Measurements from ENCODE around the gene PITPNM3.
A peak's percentile ranks its signal among the peaks of the same experiment; 100 is the strongest.

The PITPNM3 gene

GRCh38 chr17:6525731-6526130 lies 30.6 kb downstream of the PITPNM3 start:
- DNase-seq (ENCODE audit: low spot score): no peak

- DNase-seq (ENCODE audit: low spot score): no peak
These were observed 31.2 kb downstream of the PITPNM3 start for GRCh38 chr17:6525141-6525540.

GRCh38 chr17:6524520-6524919 lies 31.8 kb downstream of the PITPNM3 start:
- no peak for DNase-seq (ENCODE audit: low spot score)

- no peak for DNase-seq (ENCODE audit: low spot score)
These were observed 32.5 kb downstream of the PITPNM3 start for GRCh38 chr17:6523809-6524355.

- peak; percentile 11 for DNase-seq (ENCODE audit: low spot score)
These were observed 33.0 kb downstream of the PITPNM3 start for GRCh38 chr17:6523330-6523729.

GRCh38 chr17:6521586-6521985 lies 34.8 kb downstream of the PITPNM3 start:
- DNase-seq (ENCODE audit: low spot score): no peak

GRCh38 chr17:6517062-6517461 lies 39.3 kb downstream of the PITPNM3 start:
- no peak for DNase-seq (ENCODE audit: low spot score)

GRCh38 chr17:6514371-6514770 lies 42.0 kb downstream of the PITPNM3 start:
- DNase-seq (ENCODE audit: low spot score): no peak

- no peak for DNase-seq (ENCODE audit: low spot score)
These were observed 43.8 kb downstream of the PITPNM3 start for GRCh38 chr17:6512552-6512951.

GRCh38 chr17:6510321-6510977 lies 45.9 kb downstream of the PITPNM3 start:
- no peak for DNase-seq (ENCODE audit: low spot score)

- no peak for DNase-seq (ENCODE audit: low spot score)
These were observed 46.4 kb downstream of the PITPNM3 start for GRCh38 chr17:6509921-6510320.

GRCh38 chr17:6509031-6509771 lies 47.2 kb downstream of the PITPNM3 start:
- DNase-seq (ENCODE audit: low spot score): no peak

GRCh38 chr17:6508519-6509030 lies 47.8 kb downstream of the PITPNM3 start:
- DNase-seq (ENCODE audit: low spot score): no peak

- DNase-seq (ENCODE audit: low spot score): no peak
These were observed 48.3 kb downstream of the PITPNM3 start for GRCh38 chr17:6508016-6508415.

- no peak for DNase-seq (ENCODE audit: low spot score)
These were observed 48.8 kb downstream of the PITPNM3 start for GRCh38 chr17:6507535-6507934.

- DNase-seq (ENCODE audit: low spot score): no peak
These were observed 49.6 kb downstream of the PITPNM3 start for GRCh38 chr17:6506679-6507231.

GRCh38 chr17:6505425-6506142 lies 50.8 kb downstream of the PITPNM3 start:
- no peak for DNase-seq (ENCODE audit: low spot score)

- no peak for DNase-seq (ENCODE audit: low spot score)
These were observed 52.6 kb downstream of the PITPNM3 start for GRCh38 chr17:6503641-6504195.

GRCh38 chr17:6502871-6503509 lies 53.4 kb downstream of the PITPNM3 start:
- no peak for DNase-seq (ENCODE audit: low spot score)

- no peak for DNase-seq (ENCODE audit: low spot score)
These were observed 54.2 kb downstream of the PITPNM3 start for GRCh38 chr17:6502142-6502541.

- no peak for DNase-seq (ENCODE audit: low spot score)
These were observed 55.0 kb downstream of the PITPNM3 start for GRCh38 chr17:6501359-6501758.

Data from HuH-7 (cell line).